C1 segment of cervical spinal cord (tissue), 14 donors: ENCODE data around the gene PPIB.
A peak's percentile ranks its signal among the peaks of the same experiment; 100 is the strongest.

Source experiments
- DNase-seq, 14 donors: peaks; one replicate each; lab custom pipeline; 2025; lab: John Stamatoyannopoulos, UW

The PPIB gene

DNA sequence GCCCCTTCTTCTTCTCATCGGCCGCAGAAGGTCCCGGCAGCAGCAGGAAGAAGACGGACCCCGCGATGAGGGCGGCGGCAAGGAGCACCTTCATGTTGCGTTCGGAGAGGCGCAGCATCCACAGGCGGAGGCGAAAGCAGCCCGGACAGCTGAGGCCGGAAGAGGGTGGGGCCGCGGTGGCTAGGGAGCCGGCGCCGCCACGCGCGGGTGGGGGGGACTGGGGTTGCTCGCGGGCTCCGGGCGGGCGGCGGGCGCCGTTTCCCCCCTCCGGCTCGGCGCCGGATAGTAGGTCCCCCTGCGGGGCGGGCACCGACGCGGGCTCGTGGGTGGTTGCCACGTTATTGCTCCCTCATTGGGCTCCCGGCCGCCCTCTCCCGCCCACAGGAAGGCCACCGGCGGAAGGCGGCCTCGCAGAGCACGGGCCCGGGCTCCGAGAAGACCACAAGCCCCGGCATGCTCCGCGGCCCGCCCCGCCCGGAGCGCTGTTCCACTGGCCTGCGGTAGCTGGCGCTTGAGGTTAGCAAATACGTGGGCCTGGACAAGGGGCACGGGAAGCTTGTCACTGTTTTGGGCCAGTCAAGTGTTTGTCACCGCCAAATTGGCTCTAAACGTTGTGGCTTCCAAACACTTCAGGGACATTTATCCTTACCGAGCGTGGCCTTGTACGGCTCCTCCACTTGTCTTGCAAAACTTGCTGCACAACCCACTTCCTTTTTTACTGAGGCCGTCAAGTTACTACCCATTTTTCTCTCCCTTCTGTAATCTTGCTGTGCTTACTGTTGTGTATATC, at the start of gene PPIB:
Gene PPIB (minus strand): TSS at position 154 of the 790 bp plus-strand sequence. CDS start 36 bp downstream, at position 118.
- DNase-seq, result peak; percentile 82 to 99 (median 96)

DNA sequence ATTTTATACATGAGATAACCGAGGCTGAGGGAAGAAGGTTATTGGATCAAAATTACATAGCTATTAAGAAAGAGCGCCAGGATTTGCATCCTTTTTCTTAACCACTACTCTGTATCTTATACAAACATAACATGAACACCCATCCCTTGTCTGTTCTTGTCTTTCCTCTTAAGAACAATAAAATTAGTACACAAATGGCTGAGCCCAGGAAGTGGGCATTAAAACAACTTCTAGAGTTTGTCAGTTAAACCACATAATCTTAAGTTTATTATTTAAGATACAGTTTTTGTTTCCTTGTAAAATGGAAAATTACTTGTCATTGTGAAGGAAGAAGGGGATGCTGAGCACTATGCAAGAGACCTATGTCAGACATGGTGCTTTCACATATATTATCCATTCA, 48.9 kb upstream of the PPIB start:
- no peak for DNase-seq

GRCh38 chr15:64210371-64210770, 47.5 kb upstream of the PPIB start:
- no peak for DNase-seq

- no peak for DNase-seq
These were observed 47.0 kb upstream of the PPIB start for GRCh38 chr15:64209680-64210334.

- DNase-seq, result no peak
These were observed 42.4 kb upstream of the PPIB start for GRCh38 chr15:64205202-64205601.

DNA sequence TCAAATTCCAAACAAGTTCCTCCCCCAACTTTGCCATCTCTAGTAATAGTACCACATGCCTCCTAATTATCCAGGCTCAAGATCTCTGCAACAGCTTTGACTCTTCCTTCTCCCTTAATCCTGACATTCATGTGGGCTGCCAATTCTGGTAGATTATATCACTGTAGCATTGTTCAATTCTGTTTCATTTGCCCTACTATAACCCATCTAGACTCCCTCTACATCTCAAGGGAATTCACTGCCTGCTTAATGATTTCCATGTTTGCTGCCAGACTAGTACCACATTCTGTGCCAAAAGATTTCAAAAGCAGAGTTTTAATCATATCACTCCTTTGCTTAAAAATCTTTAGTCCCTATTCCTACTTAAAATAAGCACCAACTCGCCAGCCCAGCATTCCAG, 34.6 kb upstream of the PPIB start:
- no peak for DNase-seq

DNA sequence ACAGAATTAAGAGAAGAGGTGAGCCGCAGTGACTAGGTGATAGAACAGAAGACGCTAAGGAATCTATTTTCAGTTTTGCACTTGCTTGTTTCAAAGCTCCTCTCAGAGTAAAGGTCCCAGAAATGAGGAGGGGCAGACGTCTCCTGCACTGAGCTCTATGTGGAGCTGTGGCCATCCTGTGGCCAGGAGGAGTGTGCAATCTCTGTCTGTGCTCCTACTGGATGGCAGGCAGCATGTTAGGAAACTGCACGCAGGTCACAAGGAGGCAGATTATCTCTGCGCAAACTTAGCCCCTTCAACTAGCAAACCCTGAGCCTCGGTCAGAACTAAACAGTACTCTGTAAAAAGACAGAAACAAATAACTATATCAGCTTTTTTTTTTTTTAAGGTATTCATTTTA, 31.1 kb upstream of the PPIB start:
- DNase-seq, result no peak

- DNase-seq, result no peak
These were observed 29.4 kb upstream of the PPIB start for GRCh38 chr15:64191971-64192830.

GRCh38 chr15:64187396-64188191, 24.8 kb upstream of the PPIB start:
- DNase-seq, result no peak

DNA sequence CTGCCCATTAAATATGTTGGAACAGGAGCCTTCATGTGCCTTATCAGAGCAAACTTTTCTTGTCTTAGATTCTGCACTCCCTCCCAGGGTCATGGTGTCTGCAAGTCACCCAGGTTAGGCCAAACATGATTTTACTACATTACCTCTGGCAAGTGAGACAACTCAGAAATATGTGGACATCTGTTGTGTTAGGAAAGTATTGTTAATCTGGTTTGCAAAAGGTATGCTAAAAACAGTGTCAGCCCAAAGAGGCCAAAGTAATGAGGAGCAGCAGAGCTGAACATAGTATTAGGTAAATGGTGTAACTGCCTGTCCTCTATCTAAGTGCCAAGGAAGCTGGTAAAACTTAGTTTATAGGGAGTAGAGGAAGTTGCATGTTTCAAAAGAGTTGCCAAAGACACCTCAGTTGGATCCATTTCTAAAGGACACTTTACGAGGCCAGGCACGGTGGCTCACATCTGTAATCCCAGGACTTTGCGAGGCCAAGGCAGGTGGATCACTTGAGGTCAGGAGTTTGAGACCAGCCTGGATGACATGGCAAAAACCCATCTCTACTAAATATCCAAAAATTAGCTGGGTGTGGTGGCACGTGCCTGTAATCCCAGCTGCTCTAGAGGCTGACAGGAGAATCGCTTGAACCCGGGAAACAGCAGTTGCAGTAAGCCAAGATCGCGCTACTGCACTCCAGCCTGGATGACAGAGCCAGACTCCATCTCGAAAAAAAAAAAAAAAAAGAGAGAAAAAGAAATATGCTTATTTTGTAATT, 22.5 kb upstream of the PPIB start:
- no peak for DNase-seq

- no peak for DNase-seq
These were observed 20.1 kb upstream of the PPIB start for GRCh38 chr15:64182859-64183370.

- no peak for DNase-seq
These were observed 17.5 kb upstream of the PPIB start for GRCh38 chr15:64180235-64180824.

- no peak for DNase-seq
These were observed 3.5 kb upstream of the PPIB start for GRCh38 chr15:64166102-64166890.

GRCh38 chr15:64164436-64164835, 1.6 kb upstream of the PPIB start:
- DNase-seq, result no peak

DNA sequence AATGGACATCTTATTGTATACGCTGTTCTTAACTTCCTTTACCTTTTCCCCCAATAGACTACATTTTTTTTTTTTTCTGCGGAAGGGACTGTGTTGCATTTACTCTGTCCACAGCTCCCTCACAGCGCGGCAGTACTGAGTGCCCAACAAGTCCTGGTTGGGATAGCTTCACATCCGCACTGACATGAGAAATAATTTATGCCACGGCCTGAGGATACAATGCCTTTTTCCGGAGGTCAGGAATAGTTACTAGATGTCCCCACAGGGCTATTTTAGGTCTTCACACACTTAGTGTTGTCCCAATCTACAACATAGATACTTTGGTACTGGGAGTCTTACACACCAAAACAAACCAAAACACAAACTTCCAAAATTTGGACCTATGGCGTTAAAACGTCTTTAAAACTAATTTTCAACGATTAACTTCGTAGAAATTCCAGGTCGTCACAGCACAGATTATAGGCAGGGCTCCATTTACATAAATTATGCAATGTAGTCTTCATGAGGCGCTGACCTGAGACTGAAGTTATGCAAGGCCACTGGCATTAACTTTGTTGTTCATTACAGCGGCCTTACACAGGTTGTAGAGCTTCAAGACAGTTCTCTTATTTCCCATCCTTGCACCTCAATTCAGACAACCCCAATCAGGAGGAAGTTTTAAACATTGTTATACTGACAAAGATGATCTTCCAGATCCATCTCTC, 989 bp upstream of the PPIB start:
- peak in 3 of 14 donors; percentile 33 to 59 (median 51) for DNase-seq

DNA sequence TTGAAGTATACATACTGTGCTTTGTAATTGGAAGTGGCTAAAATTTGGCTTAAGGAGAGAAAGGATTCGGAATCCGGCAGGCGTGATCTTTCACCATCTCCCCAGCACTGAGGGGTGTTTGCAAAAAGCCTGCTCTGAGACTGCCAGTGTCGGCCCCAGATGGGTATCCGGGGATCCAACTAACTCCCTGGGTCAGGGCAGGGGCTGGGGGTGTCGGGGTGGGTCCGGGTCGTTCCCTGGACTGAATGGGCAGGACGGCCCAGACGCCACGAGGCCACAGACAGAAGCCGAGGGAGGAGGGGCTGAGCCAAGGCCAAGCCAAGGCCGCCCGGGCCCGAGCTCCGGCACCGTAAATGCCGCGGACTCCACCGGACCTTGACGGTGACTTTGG, 349 bp downstream of the PPIB start:
- peak in 1 of 14 donors; percentile 79 for DNase-seq

GRCh38 chr15:64161688-64162477, 939 bp downstream of the PPIB start:
- DNase-seq, result no peak
